ENCODE results near the gene PIAS2. TPM values are rescaled to one million over a fixed set of nuclear protein-coding genes. Genes with fewer than 3 reads are reported as not detected.
A peak's percentile ranks its signal among the peaks of the same experiment; 100 is the strongest.

PIAS2 gene
- total RNA-seq, 2 donors from 2014 or later: 16.3 to 35.2 TPM

DNA sequence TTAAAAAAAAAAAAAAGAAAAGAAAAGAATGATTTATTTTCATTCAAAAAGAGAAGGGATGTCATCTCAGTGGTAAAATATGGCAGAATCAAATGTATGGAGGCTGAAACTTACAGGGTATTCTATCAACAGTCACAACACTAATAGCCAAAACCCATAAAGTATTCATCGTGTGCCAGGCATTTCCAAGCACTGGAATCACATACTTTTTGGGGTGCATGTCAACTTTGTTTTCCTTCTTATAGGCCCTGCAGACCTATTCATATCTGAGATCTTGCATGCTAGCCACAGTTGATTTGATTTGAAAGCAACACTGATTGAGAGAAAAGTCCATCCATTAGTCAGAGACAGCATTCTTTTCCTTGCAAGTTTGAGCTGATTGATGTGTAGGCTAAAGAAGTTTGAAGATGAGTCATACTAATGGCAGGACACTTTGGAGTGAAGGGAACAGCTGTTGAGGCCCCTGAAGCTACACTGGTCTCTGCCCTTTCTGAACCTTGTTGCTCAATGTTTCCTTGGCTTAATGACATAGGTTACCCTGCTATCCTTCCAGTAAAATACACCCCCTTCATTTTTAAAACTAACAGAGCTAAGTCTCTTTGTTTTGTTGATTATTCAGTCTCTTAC, 22.1 kb upstream of the PIAS2 start:
- no peaks in the 10 kb centered on the region for H3K9me3 ChIP-seq
- intact Hi-C loops (cut with DNase I): no loop called here
- H3K36me3 ChIP-seq: no peaks in the 10 kb centered on the region
- 83% methylated on average over 1 of the region's 1 CpG for WGBS
- no peaks in the 10 kb centered on the region for H3K4me1 ChIP-seq (replicated peaks)
- no peaks in the 10 kb centered on the region for H3K27me3 ChIP-seq (replicated peaks; ENCODE audit: insufficient read depth)
- DNase-seq (ENCODE audit: low spot score): no peak
- H3K4me3 ChIP-seq: no peak overlapping the region
- no peak overlapping the region for H3K27ac ChIP-seq
- TF ChIP-seq POLR2A (IDR thresholded peaks at IDR 0.05): no peak
- no peak for TF ChIP-seq POLR2AphosphoS5 (IDR thresholded peaks at IDR 0.05)
- TF ChIP-seq, protein P1, sequence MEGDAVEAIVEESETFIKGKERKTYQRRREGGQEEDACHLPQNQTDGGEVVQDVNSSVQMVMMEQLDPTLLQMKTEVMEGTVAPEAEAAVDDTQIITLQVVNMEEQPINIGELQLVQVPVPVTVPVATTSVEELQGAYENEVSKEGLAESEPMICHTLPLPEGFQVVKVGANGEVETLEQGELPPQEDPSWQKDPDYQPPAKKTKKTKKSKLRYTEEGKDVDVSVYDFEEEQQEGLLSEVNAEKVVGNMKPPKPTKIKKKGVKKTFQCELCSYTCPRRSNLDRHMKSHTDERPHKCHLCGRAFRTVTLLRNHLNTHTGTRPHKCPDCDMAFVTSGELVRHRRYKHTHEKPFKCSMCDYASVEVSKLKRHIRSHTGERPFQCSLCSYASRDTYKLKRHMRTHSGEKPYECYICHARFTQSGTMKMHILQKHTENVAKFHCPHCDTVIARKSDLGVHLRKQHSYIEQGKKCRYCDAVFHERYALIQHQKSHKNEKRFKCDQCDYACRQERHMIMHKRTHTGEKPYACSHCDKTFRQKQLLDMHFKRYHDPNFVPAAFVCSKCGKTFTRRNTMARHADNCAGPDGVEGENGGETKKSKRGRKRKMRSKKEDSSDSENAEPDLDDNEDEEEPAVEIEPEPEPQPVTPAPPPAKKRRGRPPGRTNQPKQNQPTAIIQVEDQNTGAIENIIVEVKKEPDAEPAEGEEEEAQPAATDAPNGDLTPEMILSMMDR (IDR thresholded peaks at IDR 0.05): no peak

DNA sequence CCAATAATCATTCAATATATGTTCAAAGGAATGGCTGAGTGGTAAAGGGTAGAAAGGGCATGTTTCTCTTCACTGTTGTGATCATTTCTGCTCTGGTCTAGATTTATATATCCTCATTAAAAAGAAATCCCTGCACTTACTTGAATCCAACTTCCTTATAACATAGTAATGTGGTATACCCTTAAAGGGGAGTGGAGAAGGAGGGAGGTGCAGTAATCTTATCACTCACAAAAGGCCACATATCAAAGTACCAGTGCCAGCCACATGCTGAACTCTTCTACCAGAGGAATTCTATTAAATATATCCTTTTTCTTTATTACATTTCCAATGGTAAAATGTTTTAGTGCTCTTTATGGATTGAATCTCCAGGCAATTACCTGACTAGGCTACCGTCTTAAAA, 3.3 kb upstream of the PIAS2 start:
- Histone ChIP-seq H3K9me3 (no peaks in the 10 kb centered on the region), H3K4me3 (no peak overlapping the region), H3K4me1 (replicated peaks) (no peaks in the 10 kb centered on the region), H3K36me3 (no peaks in the 10 kb centered on the region), H3K27ac (no peak overlapping the region), H3K27me3 (replicated peaks; ENCODE audit: insufficient read depth) (no peaks in the 10 kb centered on the region)
- intact Hi-C loops (cut with DNase I): no loop called here
- DNase-seq (ENCODE audit: low spot score): no peak
- TF ChIP-seq POLR2AphosphoS5 (IDR thresholded peaks at IDR 0.05) (no peak), POLR2A (IDR thresholded peaks at IDR 0.05) (no peak)
- TF ChIP-seq, protein P1 (IDR thresholded peaks at IDR 0.05): no peak
- WGBS: 89% methylated on average over 1 of the region's 1 CpG

DNA sequence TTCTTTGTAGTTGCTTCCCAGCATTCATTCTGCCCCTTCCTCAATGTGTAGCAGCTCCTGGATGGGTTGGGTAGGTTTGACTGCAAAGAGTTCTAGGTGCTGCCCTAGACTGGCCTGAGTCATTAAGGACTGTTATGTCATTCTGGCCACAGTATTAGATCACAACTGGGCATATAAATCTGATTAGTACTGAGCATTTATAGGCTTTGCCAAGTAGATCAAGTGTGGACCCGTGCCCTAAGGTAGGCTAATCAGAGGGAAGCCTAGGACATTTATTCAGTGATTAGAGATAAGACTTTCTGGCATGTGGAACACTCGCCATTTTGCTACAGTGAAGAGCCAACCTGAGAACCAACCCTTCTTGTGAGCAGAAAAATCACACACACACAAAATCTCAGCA, 2.8 kb upstream of the PIAS2 start:
- Histone ChIP-seq H3K27me3 (replicated peaks; ENCODE audit: insufficient read depth) (no peaks in the 10 kb centered on the region), H3K27ac (no peak overlapping the region), H3K4me1 (replicated peaks) (no peaks in the 10 kb centered on the region), H3K9me3 (no peaks in the 10 kb centered on the region), H3K36me3 (no peaks in the 10 kb centered on the region), H3K4me3 (no peak overlapping the region)
- WGBS: 52% methylated on average over 2 of the region's 2 CpGs
- DNase-seq (ENCODE audit: low spot score): no peak
- TF ChIP-seq, protein P1 (IDR thresholded peaks at IDR 0.05): no peak
- TF ChIP-seq POLR2AphosphoS5 (IDR thresholded peaks at IDR 0.05) (no peak), POLR2A (IDR thresholded peaks at IDR 0.05) (no peak)
- intact Hi-C loops (cut with DNase I): no loop called here

DNA sequence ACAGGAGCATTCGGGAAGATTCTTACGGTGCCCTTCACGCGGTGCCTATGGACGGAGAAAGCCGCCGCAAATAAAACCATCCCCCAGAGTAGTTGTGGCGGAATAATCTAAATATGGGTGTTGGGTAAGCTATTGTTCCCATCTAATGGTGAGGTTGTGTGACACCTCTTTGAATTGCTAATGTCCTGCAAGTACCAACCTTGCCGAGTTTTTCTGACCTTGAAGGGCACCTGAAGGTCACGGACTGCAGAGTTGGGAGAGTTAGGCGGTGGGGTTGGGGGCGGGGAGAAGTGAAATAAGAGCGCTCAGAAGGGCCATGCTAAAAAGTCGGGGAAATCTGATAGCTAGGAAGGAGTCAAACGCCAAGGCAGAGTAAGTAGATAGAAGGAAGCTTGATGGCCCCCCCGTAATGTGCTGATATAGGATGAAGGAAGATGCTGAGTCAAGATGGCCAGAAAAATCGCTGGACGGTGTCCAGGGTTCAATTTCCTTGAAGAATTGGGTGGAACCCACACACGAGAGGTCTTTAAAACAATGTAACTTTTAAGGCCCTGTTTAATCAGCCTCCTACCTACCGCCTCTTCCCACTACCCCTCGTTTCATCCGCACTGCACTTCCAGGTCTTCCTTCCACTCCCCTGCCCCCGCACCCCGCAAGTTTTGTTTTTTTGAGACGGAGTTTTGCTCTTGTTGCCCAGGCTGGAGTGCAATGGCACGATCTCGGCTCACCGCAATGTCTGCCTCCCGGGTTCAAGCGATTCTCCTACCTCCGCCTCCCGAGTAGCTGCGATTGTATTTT, 695 bp upstream of the PIAS2 start:
- Histone ChIP-seq H3K27me3 (replicated peaks; ENCODE audit: insufficient read depth) (no peaks in the 10 kb centered on the region), H3K9me3 (no peaks in the 10 kb centered on the region), H3K4me3 (peak overlapping the region; percentile 88 to 92), H3K27ac (peak overlapping the region; percentile 87 to 92), H3K4me1 (replicated peaks) (no peaks in the 10 kb centered on the region), H3K36me3 (no peaks in the 10 kb centered on the region)
- DNase-seq (ENCODE audit: low spot score): peak; percentile 12
- WGBS: 29% methylated on average over 33 of the region's 33 CpGs
- intact Hi-C loops (cut with DNase I): no loop called here
- TF ChIP-seq POLR2AphosphoS5 (IDR thresholded peaks at IDR 0.05) (no peak), POLR2A (IDR thresholded peaks at IDR 0.05) (no peak)
- TF ChIP-seq, protein P1 (IDR thresholded peaks at IDR 0.05): no peak
